Activated CD8-positive, alpha-beta memory T cell treated with anti-CD3 and anti-CD28 coated beads, Interleukin-2, amount 50 U/mL, for 4 hours (primary cell): Measurements from ENCODE around the gene SLC25A51.

Experiments used
- DNase-seq: peaks from one replicate; pipeline ENCODE4 v3.0.0-alpha.2; 2020

SLC25A51 gene, protein sequence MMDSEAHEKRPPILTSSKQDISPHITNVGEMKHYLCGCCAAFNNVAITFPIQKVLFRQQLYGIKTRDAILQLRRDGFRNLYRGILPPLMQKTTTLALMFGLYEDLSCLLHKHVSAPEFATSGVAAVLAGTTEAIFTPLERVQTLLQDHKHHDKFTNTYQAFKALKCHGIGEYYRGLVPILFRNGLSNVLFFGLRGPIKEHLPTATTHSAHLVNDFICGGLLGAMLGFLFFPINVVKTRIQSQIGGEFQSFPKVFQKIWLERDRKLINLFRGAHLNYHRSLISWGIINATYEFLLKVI

DNA sequence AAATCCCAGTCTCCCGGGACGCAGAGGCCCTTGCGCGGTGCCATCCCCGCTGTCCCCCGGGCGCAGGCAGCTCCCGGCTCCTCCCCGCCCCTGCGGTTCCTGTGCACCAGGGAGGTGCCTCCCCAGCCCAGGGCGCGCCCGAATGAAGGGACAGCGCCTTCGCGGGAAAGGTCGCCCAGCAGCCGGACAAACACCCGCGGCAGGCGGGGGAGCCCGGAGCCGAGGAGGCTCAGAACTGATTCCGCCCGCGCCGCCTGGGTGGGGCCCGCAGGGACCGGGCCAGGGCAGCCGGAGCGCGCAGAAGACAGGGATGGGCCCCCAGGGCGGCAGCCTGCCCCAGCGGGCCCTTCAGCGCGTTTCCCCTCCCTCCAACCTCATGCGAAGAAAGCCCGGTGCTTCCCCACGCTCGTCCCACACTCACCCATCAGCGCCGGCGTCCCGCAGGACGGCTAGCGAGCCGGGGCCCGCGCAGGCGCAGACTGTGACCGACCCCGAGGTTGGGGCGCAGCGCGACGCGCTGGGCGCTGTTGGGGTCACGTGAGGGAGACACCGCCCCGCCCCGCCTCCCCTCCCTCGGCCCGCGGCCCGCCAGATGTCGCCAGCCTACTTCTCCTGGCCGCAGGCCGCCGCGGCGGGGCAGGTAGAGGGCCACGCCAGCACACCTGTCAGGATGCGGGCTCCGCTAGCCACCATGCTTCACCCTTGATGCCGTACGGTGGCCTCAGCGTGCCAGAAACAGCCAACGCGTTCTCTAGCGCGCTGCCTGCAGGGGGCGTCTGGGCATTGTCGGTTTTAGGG, at the start of gene SLC25A51:
SLC25A51 (minus strand) TSS at position 481 of the 798 bp plus-strand sequence. CDS start 15,577 bp downstream, outside the sequence.
- peak; percentile 95 for DNase-seq

GRCh38 chr9:37953206-37953774, 49.4 kb upstream of the SLC25A51 start:
- DNase-seq, result no peak

- DNase-seq, result no peak
Observed at GRCh38 chr9:37952731-37953130, 48.8 kb upstream of the SLC25A51 start.

DNA sequence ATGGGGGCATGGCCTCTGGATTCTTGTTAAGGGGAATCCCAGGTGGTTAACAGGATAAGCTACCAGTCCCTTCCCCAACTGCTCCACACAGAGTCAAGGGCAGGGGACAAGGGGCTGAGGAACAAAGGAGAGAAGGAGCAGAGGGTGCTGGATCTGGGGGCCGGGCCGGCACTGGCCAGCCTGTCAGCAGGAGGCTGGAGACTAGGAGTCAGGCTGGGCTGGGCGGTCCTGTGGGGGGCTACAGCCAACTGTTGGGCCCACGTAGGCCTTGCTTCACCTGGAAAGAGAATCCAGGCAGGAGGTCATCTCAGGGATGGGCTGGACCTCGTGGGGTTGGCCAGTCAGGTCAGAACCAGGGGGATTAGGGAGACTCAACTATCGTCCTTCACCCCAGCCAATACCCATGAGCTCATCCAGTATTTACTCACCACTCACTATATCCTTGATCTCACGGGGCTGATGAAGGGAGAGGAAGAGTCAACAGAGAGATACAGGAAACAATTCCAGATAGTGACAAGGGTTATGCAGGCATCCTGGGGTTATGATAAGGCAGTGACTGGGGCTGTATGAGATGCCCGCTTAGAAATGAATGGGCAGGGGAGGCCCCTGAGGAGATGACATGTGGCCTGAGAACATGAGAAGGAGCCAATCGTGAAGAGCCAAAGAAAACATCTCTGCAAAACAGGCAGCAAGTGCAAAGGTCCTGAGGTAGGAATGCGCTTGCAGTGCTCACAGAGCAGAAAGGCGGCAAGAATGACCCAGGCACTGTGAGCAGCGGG, 47.9 kb upstream of the SLC25A51 start:
- DNase-seq, result no peak

DNA sequence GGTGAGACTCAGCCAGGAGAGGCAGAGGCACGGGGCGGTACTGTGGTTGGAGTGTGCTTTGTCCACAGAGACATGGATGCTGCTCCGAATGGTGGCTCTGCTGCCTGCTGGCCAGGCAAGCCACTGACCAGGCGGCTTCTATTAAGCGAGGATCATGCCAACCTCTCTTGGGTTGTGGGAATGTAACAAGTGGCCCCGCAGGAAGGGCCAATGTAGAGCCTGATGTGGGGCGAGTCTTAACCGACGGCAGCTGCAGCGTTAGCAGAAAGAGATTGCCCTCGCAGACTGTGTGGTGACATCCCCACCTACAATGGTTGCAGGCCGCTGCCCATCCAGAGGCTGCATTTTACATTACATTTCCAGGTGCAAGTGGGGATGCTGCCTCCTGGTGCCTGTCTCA, 46.6 kb upstream of the SLC25A51 start:
- DNase-seq, result no peak

DNA sequence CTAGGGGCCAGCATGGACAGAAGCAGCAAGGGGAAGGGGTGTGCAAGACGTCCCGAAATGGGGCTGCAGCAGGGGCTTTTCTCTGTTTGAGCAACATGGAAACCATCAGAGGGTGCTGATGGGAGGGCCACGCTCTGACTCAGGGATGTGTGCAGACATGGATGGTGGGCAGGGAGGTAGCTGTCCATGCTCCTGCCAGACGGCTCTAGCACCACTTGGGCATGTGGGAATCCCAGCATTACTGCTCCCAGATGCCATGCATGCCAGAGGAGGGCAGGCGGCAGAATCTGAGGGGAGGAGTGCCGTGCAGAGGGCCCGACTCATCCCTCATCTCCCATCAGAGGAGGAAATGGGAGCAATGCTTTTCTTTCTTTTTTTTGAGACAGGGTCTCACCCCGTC, 45.6 kb upstream of the SLC25A51 start:
- DNase-seq, result no peak

DNA sequence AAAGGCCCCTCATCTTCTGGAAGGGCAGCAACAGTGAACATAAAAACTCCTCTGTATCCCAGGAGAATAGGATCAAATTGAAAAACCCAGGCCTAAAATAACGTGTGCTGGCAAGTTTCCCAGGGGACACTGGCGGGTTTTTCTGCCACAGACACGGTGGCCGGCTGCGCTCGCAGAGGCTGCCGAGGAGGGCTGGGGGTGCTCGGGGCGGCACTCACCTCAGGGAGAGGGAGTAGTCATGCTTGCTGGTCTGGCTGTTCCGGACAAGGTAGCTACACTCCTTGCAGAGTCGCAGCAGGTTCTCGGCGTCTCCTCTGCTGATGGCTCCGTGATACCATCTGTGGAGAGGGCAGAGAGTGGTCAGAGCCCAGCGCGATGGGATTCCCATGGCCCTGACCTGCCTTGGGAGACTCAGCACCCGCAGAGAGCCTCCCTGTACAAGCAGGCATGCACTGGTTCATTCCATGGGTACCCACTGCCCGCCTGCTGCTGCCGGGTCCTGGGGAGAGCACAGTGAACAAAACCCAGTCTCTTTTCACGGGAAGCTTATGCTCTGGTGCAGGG, 44.6 kb upstream of the SLC25A51 start:
- no peak for DNase-seq

DNA sequence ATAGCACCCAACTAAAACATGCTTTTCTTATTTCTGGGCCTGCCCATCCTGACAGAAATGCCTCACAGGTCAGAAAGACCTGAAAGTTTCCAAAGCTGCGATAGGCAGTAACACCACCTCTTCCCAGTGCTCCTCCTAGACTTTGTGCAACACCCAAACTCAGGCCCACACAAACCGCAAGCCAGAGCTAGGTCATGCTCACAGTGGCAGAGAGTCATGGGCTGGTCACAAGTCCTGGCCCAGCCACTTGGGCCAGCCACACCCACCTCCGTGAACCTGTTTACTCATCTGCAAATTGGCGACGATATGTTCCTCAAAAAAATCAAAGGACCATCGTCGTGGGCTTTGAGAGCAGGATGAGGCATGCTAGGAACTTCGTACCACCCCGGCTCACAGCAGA, 44.0 kb upstream of the SLC25A51 start:
- DNase-seq, result no peak

DNA sequence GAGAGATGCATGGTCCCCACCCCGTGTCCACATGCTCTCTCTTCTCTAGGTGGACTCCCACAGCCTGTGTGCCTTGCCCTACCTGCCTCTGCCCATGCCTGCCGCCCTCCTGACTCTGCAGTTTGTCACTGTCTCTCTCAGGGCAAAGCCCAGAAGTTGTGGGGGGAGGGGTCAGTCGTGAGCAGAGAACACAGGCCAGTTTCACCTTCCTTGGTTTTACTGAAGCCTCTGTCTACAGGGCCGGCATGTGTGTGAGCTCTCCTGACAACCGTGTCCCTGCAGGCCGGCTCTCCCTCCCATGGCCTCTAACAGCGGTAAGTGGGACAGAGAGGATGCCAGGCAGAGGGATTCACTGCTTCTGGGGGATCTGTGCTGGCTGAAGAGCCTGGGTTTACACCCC, 43.5 kb upstream of the SLC25A51 start:
- DNase-seq, result no peak

- DNase-seq, result no peak
Observed at GRCh38 chr9:37946971-37947370, 43.0 kb upstream of the SLC25A51 start.

GRCh38 chr9:37946041-37946440, 42.1 kb upstream of the SLC25A51 start:
- DNase-seq, result no peak

DNA sequence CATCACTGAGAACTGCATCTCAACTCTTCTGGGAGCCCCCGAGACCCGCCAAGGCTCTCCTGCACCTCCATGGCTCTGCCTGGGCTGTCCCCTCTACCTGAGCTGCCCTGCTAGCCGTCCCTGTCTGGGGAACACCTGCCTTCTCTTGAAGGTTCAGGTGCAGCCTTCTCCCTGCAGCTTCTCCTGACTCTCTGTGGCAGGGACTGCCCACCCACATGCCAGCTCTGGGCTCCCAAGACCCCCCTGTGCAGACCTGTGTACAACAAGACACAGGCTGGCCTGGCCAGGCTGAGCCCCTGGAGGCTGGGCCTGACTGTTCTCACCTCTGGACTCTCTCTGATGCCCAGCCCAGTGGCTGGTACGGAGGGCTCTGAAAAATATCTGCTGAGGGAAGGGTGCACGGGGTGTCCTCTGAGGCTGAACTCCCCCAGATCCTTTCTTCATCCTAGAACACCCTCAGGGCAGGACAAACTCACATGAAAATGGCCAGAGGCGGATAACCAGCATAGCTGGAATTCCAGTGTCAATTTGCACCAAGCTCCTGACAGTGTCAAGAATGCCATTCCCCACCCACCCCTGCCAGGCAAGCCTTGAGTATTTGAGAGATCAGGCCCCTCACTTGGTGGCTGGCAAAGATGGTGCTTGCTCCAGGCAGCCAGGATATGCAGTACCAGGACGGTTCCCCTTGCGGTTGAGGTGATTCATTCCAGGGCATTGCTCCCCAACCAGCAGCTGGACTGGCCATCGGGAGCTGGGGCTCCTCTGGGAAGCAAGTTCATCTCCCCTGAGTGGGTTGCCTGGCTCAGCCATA, 40.9 kb upstream of the SLC25A51 start:
- DNase-seq, result no peak

DNA sequence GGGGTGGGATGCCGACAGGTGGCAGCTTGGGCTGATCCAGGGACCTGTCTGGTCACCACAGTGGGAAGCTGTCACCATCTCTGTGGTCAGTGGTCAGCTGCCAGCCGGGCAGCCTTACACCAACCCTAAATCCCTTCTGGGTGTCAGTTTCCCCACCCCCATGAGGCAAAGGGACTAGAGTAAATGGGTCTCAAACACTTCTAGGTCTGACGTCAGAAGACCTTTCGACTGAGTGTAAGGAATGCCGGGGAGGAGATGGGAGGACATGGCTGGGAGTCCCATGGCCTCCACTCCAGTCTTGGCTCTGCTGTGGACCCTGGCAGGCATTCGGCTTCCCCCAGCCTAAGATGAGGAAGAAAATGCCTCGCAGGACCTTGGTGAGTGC, 40.3 kb upstream of the SLC25A51 start:
- no peak for DNase-seq

GRCh38 chr9:37943345-37944265, 39.7 kb upstream of the SLC25A51 start:
- no peak for DNase-seq

- DNase-seq, result no peak
Observed at GRCh38 chr9:37942621-37943344, 38.9 kb upstream of the SLC25A51 start.

GRCh38 chr9:37941253-37941652, 37.3 kb upstream of the SLC25A51 start:
- no peak for DNase-seq

- DNase-seq, result no peak
Observed at GRCh38 chr9:37939575-37940095, 35.7 kb upstream of the SLC25A51 start.

GRCh38 chr9:37938121-37938891, 34.4 kb upstream of the SLC25A51 start:
- DNase-seq, result no peak

DNA sequence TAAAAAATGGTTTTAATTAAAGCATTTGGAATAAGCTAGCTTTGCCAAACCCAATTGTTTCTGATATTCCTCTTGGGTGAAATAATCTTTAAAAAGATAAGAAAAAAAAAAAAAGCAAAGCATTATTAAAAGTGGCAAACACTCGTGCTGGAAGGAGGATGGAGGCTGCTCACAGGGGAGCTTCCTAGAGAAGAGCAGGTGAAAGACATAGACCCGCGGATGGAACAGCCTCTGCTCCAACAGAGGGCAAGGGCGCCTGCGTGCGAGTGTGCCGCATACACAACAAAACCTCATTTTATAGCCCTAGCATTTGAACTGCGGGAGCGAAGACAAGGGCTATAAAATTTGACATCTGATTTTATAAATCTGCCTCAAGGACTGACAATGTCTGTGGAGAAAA, 33.4 kb upstream of the SLC25A51 start:
- DNase-seq, result no peak
